Activated T-cell treated with anti-CD3 and anti-CD28 coated beads, Interleukin-2, amount 50 U/mL, for 48 hours (primary cell): Measurements from ENCODE around the gene KSR1.
A peak's percentile ranks its signal among the peaks of the same experiment; 100 is the strongest.

ENCODE experiments used
- DNase-seq, 2 experiments: peaks; one replicate each; pipeline ENCODE4 v3.0.0-alpha.2; 2020

KSR1 gene

GRCh38 chr17:27597783-27598320, 141.6 kb downstream of the KSR1 start:
- DNase-seq: no peak

- no peak for DNase-seq
Measured at GRCh38 chr17:27598337-27599050, 142.2 kb downstream of the KSR1 start.

- DNase-seq: no peak
Measured at GRCh38 chr17:27600471-27600870, 144.2 kb downstream of the KSR1 start.

DNA sequence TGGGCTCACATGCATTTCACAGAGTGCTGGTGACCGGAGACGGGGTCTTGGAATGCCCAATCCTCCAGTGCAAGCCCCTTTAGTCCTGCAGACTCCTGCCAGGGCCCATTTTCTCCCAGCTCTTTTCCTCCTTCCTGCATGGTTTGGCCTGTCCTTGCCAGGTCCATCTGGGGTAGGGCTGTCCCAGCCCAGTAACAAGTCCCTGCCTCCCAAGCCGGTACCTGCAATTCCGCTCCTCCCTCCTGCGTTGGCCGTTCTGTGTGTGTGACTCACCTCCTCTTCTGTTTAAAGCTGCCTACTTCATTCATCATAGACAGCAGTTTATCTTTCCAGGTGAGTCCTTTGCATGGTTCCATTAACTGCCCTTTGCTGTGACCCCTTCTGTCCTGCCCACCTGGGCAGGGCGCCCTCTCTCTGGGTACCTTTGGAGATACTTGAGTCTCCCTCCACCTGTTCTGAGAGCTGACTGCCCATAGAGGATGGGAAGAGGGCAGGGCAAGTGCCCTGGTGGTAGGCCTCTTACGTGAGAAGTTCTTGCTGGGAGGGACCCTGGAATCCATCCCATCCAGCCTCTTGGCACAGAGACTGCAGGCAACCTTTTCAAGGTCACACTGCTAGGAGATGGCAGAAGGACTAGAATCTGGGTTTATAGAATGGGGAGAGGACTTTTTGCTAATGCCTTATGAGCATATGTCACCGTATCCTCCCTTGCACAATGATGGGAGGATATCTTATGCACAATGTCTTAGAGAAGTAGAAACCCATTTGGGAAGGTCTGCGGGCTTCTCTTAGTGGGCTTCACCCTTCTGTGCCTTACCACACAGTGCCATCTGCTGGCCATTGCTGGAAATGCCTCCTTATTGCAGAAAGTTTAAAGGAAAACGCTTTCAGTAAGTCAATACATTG, 145.1 kb downstream of the KSR1 start:
- peak; percentile 87 to 89 for DNase-seq

DNA sequence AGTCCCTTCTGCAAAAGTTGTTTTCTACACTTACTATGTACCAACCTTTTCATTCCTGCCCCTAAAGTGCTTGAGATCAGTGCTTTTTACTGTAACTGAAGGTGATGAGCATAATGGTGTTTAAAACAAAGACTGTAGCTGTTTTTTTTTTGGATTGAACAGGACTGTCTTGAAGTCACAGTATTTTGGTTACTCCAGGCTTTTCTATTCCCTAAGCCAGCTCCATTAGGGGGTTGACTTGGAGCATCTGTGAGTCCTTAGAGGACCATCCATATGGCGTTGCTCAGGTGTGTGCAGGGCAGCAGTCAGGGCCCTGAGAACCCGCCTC, 145.7 kb downstream of the KSR1 start:
- DNase-seq: no peak

- peak; percentile 82 for DNase-seq
Measured at GRCh38 chr17:27602721-27603420, 146.6 kb downstream of the KSR1 start.

DNA sequence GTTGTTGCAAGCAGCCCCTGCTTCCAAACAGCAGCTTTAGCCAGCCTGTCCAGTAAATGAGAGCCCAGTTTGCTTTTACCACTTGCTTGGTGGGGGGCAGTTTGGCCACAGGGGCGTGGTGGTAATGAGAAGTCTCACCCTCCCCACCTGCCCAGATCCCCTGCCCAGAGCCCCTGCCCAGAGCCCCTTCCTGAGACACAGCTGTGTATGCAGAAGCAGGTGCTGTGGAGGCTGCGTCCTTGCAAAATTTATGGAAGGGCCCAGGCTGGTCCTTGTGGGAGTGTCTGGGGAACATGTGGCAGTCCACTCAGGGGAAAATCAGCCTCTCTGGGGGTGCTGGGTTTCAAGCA, 147.1 kb downstream of the KSR1 start:
- no peak for DNase-seq

GRCh38 chr17:27603880-27604794, 147.9 kb downstream of the KSR1 start:
- DNase-seq: no peak

DNA sequence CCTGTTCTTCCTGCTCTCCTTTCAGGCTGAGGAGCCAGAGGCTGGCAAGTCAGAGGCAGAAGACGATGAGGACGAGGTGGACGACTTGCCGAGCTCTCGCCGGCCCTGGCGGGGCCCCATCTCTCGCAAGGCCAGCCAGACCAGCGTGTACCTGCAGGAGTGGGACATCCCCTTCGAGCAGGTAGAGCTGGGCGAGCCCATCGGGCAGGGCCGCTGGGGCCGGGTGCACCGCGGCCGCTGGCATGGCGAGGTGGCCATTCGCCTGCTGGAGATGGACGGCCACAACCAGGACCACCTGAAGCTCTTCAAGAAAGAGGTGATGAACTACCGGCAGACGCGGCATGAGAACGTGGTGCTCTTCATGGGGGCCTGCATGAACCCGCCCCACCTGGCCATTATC, 149.2 kb downstream of the KSR1 start:
- no peak for DNase-seq

GRCh38 chr17:27607521-27608091, 151.4 kb downstream of the KSR1 start:
- DNase-seq: no peak

DNA sequence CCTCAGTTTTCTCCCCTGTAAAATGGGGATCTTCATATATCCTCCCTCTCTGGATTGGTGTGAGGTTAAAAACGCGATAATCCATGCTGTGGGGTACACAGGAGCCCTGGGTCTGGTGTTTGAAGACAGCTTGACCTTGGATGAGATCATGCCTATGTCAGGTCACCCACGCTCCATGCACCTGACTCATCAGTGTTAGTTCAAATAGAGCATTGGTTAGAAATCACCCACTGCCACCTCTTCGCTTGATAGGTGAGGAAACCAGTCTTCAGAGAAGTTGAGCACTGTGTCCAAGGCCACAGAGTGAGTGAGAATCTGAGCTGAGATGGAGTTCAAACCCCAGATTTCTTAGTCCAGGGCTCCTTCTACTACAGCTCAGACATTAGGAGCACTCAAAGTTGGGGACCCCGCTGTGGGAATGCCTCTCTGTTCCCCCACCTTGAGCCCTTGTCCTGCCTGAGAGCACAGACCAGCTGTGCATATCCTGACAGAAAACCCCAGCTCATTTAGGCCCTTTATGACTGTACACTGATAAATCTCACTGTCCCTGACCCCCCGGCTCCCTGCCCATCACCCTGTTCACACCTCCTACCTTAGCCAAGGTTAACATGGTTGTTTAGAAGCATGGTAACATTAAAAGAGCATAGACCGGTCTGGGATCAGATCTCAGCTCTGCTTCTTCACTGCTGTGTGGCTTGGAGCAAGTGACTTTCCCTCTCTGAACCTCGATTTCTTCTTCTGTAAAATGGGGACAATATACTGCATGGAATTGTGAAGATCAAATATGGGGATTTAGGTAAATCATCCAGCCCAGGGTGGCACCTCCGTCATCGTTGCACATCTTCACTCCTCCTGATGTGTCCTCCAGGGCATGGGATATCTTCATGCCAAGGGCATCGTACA, 152.3 kb downstream of the KSR1 start:
- DNase-seq: no peak

DNA sequence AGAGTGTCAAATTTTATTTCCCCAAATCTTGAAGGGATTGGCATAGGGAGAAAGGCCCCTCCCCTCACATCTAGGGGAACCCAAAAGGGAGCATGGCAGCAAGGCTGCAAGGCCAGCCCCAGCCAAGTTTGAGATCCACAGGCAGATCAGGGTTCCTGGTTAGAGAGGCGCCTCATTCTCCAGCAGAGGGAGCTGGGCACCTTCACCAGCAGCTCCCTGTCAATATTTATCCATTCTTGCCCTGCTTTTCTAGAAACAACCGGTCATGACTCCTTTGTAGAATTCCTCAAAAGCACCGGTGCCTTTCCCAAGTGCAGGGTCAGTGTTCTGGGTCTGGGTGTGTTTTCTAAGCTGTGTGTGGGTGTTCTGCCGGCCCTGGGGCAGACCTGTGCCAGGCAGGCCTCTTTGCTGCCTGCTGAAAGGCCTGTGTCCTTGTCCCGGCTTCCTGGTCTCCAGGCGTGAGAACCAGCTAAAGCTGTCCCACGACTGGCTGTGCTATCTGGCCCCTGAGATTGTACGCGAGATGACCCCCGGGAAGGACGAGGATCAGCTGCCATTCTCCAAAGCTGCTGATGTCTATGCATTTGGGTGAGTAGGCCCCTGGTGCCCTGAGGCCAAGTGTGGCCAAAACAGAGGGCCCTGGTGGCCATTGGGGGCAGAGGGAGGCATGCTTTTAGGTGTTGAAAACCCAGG, 153.5 kb downstream of the KSR1 start:
- no peak for DNase-seq

DNA sequence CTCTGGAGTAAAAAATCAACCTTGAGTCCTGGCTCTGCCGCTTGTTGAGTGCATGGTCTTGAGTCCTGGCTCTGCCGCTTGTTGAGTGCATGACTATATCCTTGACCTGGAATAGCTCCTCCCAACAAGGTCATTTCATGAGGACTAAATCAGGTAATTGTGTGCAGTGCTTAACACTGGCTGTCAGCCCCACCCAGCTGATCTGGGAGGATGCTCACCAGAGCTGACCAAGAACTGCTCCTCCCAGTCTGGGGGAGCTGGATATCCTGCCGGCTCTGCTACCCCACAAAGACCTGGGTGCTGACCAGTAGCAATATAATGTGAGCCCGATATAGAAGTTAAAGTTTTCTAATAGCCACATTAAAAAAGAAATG, 154.0 kb downstream of the KSR1 start:
- no peak for DNase-seq

GRCh38 chr17:27612160-27612770, 156.0 kb downstream of the KSR1 start:
- DNase-seq: no peak

DNA sequence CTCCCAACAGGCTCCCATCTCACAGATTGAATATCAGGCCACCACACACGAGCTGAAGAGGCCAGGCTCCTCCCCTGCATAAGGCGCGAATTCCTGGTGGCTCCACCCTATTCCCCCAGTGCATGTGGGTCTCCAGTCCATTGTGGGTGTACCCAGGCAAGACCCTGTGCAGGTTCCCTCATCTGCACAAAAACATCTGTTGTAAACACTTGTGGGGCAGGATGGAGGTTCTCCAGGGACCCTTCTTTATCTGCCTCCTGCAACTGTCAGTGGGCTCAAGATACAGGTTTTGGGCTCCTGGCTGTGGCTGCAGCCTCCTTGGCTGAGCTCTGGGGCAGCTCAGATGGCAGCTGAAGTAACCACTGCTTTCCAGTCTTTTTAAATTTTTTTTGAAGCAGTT, 157.2 kb downstream of the KSR1 start:
- no peak for DNase-seq

- DNase-seq: no peak
Measured at GRCh38 chr17:27615121-27615520, 158.9 kb downstream of the KSR1 start.

GRCh38 chr17:27616414-27616813, 160.2 kb downstream of the KSR1 start:
- no peak for DNase-seq

- DNase-seq: no peak
Measured at GRCh38 chr17:27618417-27618816, 162.2 kb downstream of the KSR1 start.

- DNase-seq: no peak
Measured at GRCh38 chr17:27620721-27621120, 164.5 kb downstream of the KSR1 start.

GRCh38 chr17:27621536-27621935, 165.3 kb downstream of the KSR1 start:
- DNase-seq: no peak
